ENCODE data around the gene PLA2G12A.

DNA sequence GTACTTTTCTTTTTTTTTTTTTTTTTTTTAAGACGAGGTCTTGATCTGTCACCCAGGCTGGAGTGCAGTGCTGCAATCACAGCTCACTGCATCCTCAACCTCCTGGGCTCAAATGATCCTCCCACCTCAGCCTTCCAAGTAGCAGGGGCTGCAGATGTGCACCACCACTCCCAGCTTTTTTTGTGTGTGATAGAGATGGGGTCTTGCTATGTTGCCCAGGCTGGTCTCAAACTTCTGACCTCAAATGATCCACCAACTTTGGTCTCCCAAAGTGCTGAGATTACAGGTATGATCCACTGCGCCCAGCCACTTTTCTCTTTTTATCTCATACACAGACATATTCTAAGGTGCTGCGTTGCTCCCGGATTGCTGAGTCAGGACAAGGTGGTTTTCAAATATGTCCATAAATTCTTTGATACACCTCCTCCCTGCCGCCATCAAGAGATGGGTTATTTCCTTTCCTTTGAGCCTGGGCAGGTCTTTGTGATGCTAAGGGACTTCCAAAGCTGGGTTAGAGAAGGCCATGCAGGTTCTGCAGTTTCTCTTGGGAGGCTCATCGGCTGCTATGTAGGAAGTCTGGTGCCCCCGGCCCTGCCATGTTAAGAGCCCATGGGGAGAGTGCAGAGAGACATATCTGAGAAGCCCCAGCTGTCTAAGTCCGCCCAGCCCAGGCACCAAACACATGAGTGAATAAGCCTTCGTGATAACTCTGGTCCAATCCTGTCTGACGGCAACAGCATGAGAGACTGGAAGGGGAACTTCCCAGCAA lies 8.4 kb upstream of the PLA2G12A start:
- TF ChIP-seq NFRKB (IDR thresholded peaks at IDR 0.05) (no peak), FOXK2 (IDR thresholded peaks at IDR 0.05) (no peak), L3MBTL2 (conservative IDR thresholded peaks at IDR 0.05) (no peak), FOXA1 (IDR thresholded peaks at IDR 0.05) (no peak), CTBP1 (IDR thresholded peaks at IDR 0.05; ENCODE audit: borderline replicate concordance) (no peak), LEF1 (IDR thresholded peaks at IDR 0.05; ENCODE audit: borderline replicate concordance) (no peak), SP1 (IDR thresholded peaks at IDR 0.05) (no peak), ELF4 (IDR thresholded peaks at IDR 0.05) (no peak), HDGF (IDR thresholded peaks at IDR 0.05; ENCODE audit: borderline replicate concordance) (no peak), SUZ12 (IDR thresholded peaks at IDR 0.05) (no peak), ARNT (IDR thresholded peaks at IDR 0.05) (no peak), BHLHE40 (IDR thresholded peaks at IDR 0.05; ENCODE audit: borderline replicate concordance) (no peak), TARDBP (IDR thresholded peaks at IDR 0.05) (no peak), ZNF384 (IDR thresholded peaks at IDR 0.05) (no peak)
